K562 (cell line): ENCODE measurements around the gene PCDH1. TPM values are rescaled to one million over a fixed set of nuclear protein-coding genes. Genes with fewer than 3 reads are reported as not detected.

ENCODE experiments used
- CCAR2 ChIP-seq: fragments of 200-400 bp; formaldehyde crosslinking; IDR thresholded peaks from 2 replicates; pipeline ENCODE4 v1.6.1; 2017; ENCODE audit warnings: mild to moderate bottlenecking, low read depth, low read length
- E2F4 ChIP-seq: sonication (generic); formaldehyde crosslinking; IDR thresholded peaks from 2 replicates; pipeline ENCODE4 v1.8.0; 2022; ENCODE audit warnings: mild to moderate bottlenecking, low read depth, missing genetic modification reagents
- EHMT2 ChIP-seq: fragments of 450-650 bp; IDR thresholded peaks from 2 replicates; pipeline ENCODE4 v1.6.1; 2018; ENCODE audit warnings: antibody characterized with exemption
- RNF219 ChIP-seq: fragments of 250-450 bp; sonication (Bioruptor Pico); IDR thresholded peaks from 2 replicates; pipeline ENCODE4 v1.5.0; 2022; ENCODE audit warnings: mild to moderate bottlenecking
- ZBTB34 ChIP-seq: fragments of 250-450 bp; sonication (Bioruptor Pico); IDR thresholded peaks from 2 replicates; pipeline ENCODE4 v1.8.0; 2021; ENCODE audit warnings: mild to moderate bottlenecking, moderate library complexity
- ZNF3 ChIP-seq: fragments of 250-450 bp; sonication (Bioruptor Pico); IDR thresholded peaks from 2 replicates; pipeline ENCODE4 v1.5.0; 2021; ENCODE audit warnings: mild to moderate bottlenecking, moderate library complexity
- ZNF408 ChIP-seq: fragments of 250-450 bp; sonication (Bioruptor Pico); IDR thresholded peaks from 2 replicates; pipeline ENCODE4 v1.4.0; 2020; ENCODE audit warnings: low read depth, mild to moderate bottlenecking, moderate library complexity
- ZNF584 ChIP-seq: fragments of 200-800 bp; sonication (Bioruptor generic); IDR thresholded peaks from 2 replicates; pipeline ENCODE4 v1.6.1; 2016; ENCODE audit warnings: low read depth, mild to moderate bottlenecking, missing genetic modification characterization, missing compliant biosample characterization
- polyA plus RNA-seq, 8 experiments: library from polyadenylated mRNA; depleted of rRNA in 4 of 8; stranded (reverse) in 5 of 8; unstranded in 3 of 8; fragments of >200 nt; fragmentation: Nextera tagmentation in 2 of 8; fragmentation: Illumina TruSeq in 1 of 8; extraction: Ambion mirVana in 2 of 8; extraction: Trizol in 1 of 8; gene quantifications; 2 replicates each; pipeline versions ENCODE4 v1.2.1 to v1.2.3, GENCODE V29; 2011 to 2014; ENCODE audit warnings: inconsistent platforms in 1 of 8, missing spikeins in 1 of 8
- total RNA-seq, 7 experiments: library from RNA; depleted of rRNA in 6 of 7; stranded (reverse); fragments of >200 nt in 6 of 7; fragmentation: Illumina TruSeq in 2 of 7; extraction: Trizol in 2 of 7; gene quantifications; 2 replicates each; pipeline versions ENCODE4 v1.2.1 to v1.2.3, GENCODE V29; 2011 to 2021; ENCODE audit warnings: low replicate concordance in 1 of 7

PCDH1 gene
- total and polyA plus RNA-seq, 9 of the 15 experiments (the other 6 are each of a cell fraction or from before 2014, with no cell fraction given) = 0.11 to 3.6 (median 1.9) TPM; not detected in 1

GRCh38 chr5:141923448-141924313 is 45.5 kb upstream of the PCDH1 start, which contains the start of gene DELE1 (continued):
- 0 out of 2 replicates have a peak, but pooled peaks have one; percentile 56 for TF ChIP-seq RNF219
- no peak for TF ChIP-seq ZNF584 (CRISPR knock-in tag)
- peak; percentile 62; the same call in 1 of the 2 replicates for TF ChIP-seq EHMT2
- 0 out of 2 replicates have a peak, but pooled peaks have one; percentile 59 for TF ChIP-seq E2F4 (CRISPR knock-in tag)
- TF ChIP-seq CCAR2 = no peak
- TF ChIP-seq ZNF3 = no peak
- TF ChIP-seq ZNF408 (CRISPR knock-in tag) = no peak
- no peak for TF ChIP-seq ZBTB34 (CRISPR knock-in tag)
